H54 (cell line): ENCODE measurements around the gene OR2B3.
"Not testable (repeated sequence)": the region's sequence is repeated elsewhere in the genome, so short reads cannot be mapped to it uniquely, and the experiment has no call there.

Experiments used
- DNase-seq: peaks from one replicate; pipeline ENCODE4 v3.0.0; 2011; ENCODE audit warnings: low spot score, mixed read lengths; ENCODE audit not compliant: insufficient read length
- FAIRE-seq: peaks from 3 replicates; lab custom pipeline; 2011; peaks lifted over from hg19 to GRCh38; lab: Jason Lieb, UNC
- POLR2A ChIP-seq: IDR thresholded peaks from 2 replicates; pipeline ENCODE4 v1.6.1; 2011; ENCODE audit warnings: low read depth, mild to moderate bottlenecking, low read length

The OR2B3 gene, protein sequence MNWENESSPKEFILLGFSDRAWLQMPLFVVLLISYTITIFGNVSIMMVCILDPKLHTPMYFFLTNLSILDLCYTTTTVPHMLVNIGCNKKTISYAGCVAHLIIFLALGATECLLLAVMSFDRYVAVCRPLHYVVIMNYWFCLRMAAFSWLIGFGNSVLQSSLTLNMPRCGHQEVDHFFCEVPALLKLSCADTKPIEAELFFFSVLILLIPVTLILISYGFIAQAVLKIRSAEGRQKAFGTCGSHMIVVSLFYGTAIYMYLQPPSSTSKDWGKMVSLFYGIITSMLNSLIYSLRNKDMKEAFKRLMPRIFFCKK

DNA sequence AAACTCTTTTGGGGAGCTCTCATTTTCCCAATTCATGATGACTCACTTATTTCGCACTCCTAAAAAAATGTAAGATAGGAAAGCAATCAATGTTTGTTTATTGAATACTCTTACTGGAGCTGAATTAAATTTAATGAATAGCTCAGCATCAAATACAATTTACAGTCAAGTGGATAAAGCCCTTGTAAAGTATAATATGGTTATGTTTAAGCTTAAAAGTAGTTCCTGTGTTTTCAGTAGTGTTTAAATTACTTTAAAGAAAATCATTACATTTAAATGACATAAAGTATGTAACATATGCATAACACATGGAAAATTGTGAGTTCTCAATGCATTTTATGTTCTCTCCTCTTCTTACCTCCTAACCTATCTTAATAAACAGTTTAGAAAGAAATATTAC is at the start of gene OR2B3:
Gene OR2B3 (minus strand): TSS at position 101 of the 400 bp plus-strand sequence. CDS start 65 bp downstream, at position 36.
- no peak for DNase-seq
- FAIRE-seq, result no peak
- no peak for TF ChIP-seq POLR2A

DNA sequence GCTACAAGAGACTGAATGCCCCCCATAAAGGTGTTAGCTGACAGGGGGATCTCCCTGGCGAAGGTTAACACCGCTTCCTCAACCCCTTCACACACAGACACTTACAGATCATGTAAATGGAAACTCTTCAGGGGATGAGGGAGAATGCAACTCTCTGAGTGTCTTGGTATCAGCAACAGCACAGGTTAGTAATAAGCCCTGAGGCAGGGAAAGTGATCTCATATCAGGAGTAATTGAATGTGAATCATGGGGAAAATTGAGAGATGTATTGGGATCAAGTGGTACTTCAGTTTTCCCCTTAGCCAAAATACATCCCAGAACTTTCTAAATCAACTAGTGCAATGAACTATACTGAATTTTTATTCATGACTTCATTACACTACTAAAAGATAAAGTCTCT is 44.6 kb upstream of the OR2B3 start:
- no peak for DNase-seq
- TF ChIP-seq POLR2A, result no peak
- FAIRE-seq, result no peak

DNA sequence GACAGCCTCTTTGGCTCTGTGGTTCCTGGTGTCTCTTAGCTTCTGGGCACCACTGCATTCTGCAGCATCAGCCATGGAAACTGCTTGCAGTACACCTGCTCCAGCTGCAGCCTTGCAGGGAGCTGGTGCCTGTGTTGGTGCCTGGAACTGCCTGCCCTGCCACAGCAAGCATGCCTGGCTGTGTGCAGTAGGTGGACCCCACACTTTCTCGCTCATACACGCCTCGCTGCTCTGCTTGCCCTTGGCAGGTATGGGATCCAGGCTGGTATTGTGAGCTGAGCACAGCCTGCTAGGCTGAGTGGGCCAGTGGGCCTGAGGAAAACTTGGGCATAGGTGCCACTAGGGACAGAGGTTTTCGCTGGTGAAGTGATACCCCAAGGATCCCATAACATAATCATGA is 43.5 kb upstream of the OR2B3 start:
- no peak for FAIRE-seq
- no peak for TF ChIP-seq POLR2A
- DNase-seq, result no peak

DNA sequence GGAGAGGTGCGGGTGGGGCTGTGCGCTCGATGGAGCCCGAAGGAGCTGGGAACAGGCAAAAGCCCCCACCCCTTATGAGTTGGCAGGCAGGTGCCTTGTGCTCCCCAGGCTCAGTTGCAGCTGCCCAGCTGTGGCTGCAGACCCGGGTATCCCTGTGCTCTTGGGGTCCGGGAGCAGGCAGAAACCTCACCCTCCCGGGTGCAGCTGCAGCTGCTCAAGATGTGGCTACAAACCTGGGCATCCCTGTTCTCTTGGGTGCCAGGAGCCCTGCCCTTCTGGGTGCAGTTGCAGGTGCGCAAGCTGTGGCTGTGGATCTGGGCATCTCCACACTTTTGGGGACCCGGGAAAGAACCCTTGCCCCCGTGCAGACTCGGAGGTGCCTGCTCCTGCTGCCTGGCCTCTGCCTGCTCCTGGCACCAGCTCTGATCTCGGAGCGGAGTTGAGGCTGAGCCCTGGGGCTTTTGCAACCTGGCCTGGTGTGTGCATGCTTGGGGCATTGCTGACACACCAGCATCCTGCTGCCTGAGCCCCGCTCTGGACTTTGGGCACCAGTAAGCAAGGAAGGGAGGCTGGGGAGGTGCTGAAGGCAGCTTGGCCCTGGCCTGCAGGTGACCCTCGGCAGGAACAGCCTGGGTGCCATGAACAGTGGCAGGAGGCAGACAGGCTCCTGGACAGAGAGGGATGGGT is 42.4 kb upstream of the OR2B3 start:
- DNase-seq, result no peak
- no peak for FAIRE-seq
- no peak for TF ChIP-seq POLR2A

DNA sequence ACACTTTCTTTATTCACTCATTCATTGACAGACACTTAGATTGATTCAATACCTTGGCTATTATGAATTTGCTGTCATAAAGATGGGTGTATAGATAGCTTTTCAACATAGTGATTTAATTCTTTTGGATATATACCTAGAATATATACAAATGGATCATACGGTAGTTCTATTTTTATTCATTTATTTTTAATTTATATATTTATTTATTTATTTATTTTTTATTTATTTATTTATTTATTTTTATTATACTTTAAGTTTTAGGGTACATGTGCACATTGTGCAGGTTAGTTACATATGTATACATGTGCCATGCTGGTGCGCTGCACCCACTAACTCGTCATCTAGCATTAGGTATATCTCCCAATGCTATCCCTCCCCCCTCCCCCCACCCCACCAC is 27.9 kb upstream of the OR2B3 start:
- FAIRE-seq, DNase-seq: not testable (repeated sequence)

DNA sequence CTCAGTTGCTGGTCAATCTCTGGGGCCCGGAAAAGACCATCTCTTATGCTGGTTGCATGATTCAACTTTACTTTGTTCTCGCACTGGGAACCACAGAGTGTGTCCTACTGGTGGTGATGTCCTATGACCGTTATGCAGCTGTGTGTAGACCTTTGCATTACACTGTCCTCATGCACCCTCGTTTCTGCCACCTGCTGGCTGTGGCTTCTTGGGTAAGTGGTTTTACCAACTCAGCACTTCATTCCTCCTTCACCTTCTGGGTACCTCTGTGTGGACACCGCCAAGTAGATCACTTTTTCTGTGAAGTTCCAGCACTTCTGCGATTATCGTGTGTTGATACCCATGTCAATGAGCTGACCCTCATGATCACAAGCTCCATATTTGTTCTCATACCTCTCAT is 25.0 kb upstream of the OR2B3 start:
- DNase-seq (no peak), FAIRE-seq (no peak)
- no peak for TF ChIP-seq POLR2A

DNA sequence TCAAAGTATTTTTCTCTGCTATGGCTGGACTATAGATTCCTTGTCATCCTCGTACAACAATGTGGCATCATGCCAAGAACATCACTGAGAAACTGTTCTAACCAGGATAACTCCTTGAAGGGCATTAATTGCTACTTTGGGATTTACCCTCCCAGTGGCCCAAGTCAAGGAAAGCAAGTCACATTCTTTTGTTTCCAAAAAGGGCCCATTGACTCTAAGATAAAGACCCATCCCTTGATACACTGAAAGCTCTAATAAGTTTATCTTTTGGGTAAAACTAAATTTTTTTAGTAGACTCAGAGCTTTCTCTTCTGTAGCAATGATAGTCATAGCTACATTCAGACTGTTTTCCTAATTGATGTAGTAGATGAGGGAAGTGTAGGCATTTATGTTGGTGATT is 20.6 kb upstream of the OR2B3 start, which contains the start of gene OR2J3:
Gene OR2J3 (plus strand): TSS at position 301 of the 400 bp plus-strand sequence. CDS start 3,833 bp downstream, outside the sequence.
- FAIRE-seq (no peak), DNase-seq (no peak)
- TF ChIP-seq POLR2A, result no peak

DNA sequence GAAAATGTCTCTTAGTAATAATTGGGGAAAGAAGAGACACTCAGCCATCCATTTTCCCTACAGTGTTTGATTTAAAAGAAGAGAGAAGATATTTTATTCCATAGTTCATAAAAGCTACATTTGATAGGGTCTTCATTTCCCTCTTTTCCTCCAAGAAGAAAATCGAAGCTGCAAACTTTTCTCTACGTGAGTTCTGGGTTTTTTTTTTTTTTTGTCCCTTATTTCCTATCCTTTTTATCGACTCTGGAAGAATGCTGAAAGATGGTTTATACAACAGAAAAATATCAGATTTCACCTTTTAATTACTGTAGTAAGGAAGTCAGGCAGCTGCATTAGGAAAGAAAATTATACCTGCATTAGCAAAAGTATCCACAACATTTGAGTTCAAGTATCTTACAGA is 12.1 kb upstream of the OR2B3 start, which contains the start of gene OR2J1:
Gene OR2J1 (plus strand): TSS at position 301 of the 400 bp plus-strand sequence. CDS start 1,453 bp downstream, outside the sequence.
- DNase-seq (no peak), FAIRE-seq (no peak)
- TF ChIP-seq POLR2A, result no peak

DNA sequence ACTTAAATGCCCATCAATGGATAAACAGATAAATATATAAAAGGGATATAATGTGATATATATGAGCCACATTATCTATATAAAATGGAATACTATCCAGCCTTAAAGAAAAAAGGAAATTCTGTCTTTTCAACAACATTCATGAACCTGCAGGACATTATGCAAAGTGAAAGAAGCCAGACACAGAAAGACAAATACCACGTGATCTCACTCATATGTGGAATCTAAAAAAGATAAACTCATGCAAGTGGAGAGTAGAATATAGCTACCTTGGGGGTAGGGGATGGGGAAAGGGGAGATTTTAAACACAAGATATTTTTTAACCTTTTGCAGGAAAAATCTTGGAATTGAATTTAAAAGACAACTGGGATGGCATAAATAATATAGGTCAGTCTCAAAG is 10.7 kb upstream of the OR2B3 start:
- no peak for DNase-seq
- no peak for FAIRE-seq
- TF ChIP-seq POLR2A, result no peak

DNA sequence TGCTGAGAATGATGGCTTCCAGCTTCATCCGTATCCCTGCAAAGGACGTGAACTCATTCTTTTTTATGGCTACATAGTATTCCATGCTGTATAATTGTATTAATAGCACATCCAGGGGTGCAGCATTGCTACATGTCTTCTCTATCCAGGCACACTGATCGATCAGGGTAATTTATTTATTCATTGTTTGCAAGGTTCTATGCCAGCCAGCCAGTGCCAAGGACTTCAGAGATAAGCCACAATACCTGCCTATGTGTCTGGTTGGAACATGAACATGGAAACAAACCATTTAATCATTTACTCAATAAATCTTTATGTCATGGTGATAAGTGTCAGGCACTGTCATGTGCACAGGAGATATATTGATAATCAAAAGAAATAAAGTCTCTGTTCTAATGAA is 5.8 kb upstream of the OR2B3 start:
- no peak for TF ChIP-seq POLR2A
- FAIRE-seq (no peak), DNase-seq (no peak)

DNA sequence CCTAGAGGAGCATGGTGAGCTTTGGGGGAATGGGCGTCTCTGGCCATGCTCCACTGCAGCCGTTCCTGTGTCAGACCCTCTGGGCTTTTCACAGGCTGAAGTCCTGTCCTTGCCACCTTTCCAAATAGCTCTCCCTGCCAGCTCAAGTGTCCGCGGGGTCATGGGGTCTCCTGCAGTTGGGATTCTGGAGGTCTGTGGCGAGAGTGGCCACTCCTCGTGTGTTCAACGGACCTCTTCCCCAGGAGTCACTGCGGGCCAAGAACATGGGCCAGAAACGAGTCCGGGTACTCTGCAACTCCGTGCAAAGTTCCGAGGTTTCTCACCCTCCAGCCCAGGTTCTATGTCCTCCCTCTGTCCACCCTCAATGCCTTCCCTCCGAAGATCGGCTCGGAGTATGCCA is 4.7 kb downstream of the OR2B3 start:
- DNase-seq, result no peak
- FAIRE-seq, result no peak
- TF ChIP-seq POLR2A, result no peak

DNA sequence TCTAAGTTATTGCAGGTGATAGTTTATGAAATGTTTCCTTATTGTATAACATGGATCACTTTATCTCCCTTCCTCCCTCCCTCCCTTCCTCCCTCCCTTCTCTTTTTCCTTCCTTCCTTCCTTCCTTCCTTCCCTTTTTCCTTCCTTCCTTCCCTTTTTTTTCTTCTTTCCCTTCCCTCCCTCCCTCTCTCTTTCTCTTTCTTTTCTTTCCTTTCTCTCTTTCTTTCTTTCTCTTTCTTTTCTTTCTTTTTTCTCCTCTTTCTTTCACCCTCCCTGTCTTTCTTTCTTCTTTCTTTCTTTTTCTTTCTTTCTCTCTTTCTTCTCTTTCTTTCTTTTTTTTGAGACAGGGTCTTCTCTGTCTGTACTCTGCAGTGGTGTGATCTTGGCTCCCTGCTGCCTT is 5.8 kb downstream of the OR2B3 start:
- DNase-seq (no peak), FAIRE-seq (no peak)
- TF ChIP-seq POLR2A, result no peak

DNA sequence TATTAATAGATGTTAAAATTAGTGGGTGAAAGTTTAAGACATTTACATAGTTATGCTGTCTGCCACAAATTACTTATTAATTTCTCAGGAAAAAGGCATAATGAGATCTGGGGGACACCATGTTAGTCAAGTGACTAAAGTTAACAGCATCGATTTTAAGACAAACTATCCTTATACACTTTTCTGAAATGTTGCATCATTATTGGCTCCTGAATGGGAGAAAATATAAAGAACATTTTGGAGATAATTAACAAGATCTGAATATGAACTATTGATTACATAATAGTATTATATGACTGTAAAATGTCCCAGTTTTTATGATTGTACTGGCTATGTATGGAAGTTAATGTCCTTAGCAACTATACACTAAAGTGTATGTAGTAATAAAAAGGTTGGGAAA is 7.9 kb downstream of the OR2B3 start:
- FAIRE-seq (no peak), DNase-seq (no peak)
- no peak for TF ChIP-seq POLR2A

DNA sequence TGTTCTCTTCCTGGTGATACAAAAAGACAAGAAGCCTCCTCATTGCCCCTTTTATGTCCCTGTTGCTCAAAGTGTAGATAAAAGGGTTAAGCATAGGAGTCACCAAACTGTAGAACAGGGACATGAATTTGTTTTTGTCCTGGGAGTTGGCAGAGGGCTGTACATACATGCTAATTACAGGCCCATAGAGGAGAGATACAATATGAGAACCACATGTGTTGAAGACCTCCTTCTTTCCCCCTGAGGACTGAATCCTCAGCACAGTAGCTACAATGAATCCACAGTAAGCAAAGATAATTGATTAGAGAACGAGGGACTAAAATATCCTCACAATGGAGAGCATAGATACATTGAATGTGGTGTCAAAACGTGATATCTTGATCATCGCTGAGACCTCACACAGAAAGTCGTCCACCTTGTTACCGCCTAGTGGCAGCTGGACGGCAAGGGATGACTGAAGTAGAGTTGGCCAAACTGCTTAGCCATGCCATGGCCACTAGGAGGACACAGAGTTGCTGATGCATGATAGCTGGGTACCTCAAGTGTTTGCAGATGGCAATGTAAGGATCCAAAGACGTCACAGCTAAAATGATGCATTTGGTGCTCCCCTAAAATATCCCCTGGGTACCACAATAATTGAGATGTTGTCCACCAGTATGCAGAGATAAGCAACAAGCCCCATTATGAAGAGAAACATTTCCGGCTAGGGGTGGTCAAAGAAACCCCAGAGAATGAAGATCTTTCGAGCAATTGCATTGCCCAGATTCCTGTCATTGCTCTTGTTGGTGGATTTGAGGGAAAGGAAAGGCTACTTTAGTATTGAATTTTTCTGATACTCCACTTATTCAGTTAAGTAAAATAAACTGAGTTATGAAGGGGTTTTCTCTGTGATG is 15.0 kb downstream of the OR2B3 start:
- FAIRE-seq, result peak; percentile 94
- DNase-seq, result peak; percentile 12
- no peak for TF ChIP-seq POLR2A
